Stimulated activated CD4-positive, alpha-beta T cell treated with anti-CD3 and anti-CD28 coated beads, Interleukin-15, amount 100 ng/mL, for 1 hour (primary cell): ENCODE data around the gene ADGRG6.
"Not testable (repeated sequence)": the region's sequence is repeated elsewhere in the genome, so short reads cannot be mapped to it uniquely, and the experiment has no call there.

Source experiments
- DNase-seq, 2 donors: peaks; one replicate each; pipeline ENCODE4 v3.0.0-alpha.2; 2020; ENCODE audit warnings: low read depth in 1 of 2, low spot score in 1 of 2

Gene ADGRG6

GRCh38 chr6:142345261-142345660, 43.5 kb downstream of the ADGRG6 start:
- DNase-seq, result no peak

GRCh38 chr6:142346166-142346565, 44.4 kb downstream of the ADGRG6 start:
- DNase-seq, result not testable (repeated sequence)

- DNase-seq, result no peak
Observed at GRCh38 chr6:142349215-142349823, 47.5 kb downstream of the ADGRG6 start.

GRCh38 chr6:142350309-142350708, 48.5 kb downstream of the ADGRG6 start:
- no peak for DNase-seq

- DNase-seq, result no peak
Observed at GRCh38 chr6:142353690-142354089, 51.9 kb downstream of the ADGRG6 start.

GRCh38 chr6:142354650-142355049, 52.8 kb downstream of the ADGRG6 start:
- no peak for DNase-seq

GRCh38 chr6:142355520-142356174, 53.8 kb downstream of the ADGRG6 start:
- no peak for DNase-seq

- DNase-seq, result no peak
Observed at GRCh38 chr6:142356201-142356883, 54.5 kb downstream of the ADGRG6 start.

GRCh38 chr6:142356884-142357225, 55.0 kb downstream of the ADGRG6 start:
- DNase-seq, result no peak

GRCh38 chr6:142357879-142358278, 56.1 kb downstream of the ADGRG6 start:
- no peak for DNase-seq

- no peak for DNase-seq
Observed at GRCh38 chr6:142359271-142359960, 57.6 kb downstream of the ADGRG6 start.

GRCh38 chr6:142361345-142361744, 59.5 kb downstream of the ADGRG6 start:
- DNase-seq, result no peak

- no peak for DNase-seq
Observed at GRCh38 chr6:142361779-142362750, 60.3 kb downstream of the ADGRG6 start.

- DNase-seq, result no peak
Observed at GRCh38 chr6:142367061-142367460, 65.3 kb downstream of the ADGRG6 start.

- DNase-seq, result no peak
Observed at GRCh38 chr6:142367501-142368018, 65.8 kb downstream of the ADGRG6 start.

GRCh38 chr6:142369266-142369665, 67.5 kb downstream of the ADGRG6 start:
- no peak for DNase-seq

- no peak for DNase-seq
Observed at GRCh38 chr6:142372348-142372747, 70.5 kb downstream of the ADGRG6 start.

- no peak for DNase-seq
Observed at GRCh38 chr6:142373268-142374090, 71.7 kb downstream of the ADGRG6 start.

GRCh38 chr6:142374091-142374770, 72.4 kb downstream of the ADGRG6 start:
- DNase-seq, result no peak
